Measurements from ENCODE around the gene AP2A2. TPM values are rescaled to one million over a fixed set of nuclear protein-coding genes. Genes with fewer than 3 reads are reported as not detected.

Gene AP2A2
- total RNA-seq, 6 experiments from 2014 or later: 41.4 to 66.7 (median 53.8) TPM

GRCh38 chr11:955154-956063, 29.7 kb downstream of the AP2A2 start:
- H3K27me3 ChIP-seq: no peaks in the 10 kb centered on the region
- ATAC-seq: peak; percentile 11 to 53 (median 36)
- peaks cover 0 to 9% (median 0%) of the 10 kb centered on the region in 4 donors for H3K36me3 ChIP-seq
- peaks cover 0 to 62% (median 24%) of the 10 kb centered on the region in 4 donors for H3K4me1 ChIP-seq
- no peak overlapping the region for H3K4me3 ChIP-seq
- intact Hi-C loops (cut with DNase I): no loop called here
- H3K9me3 ChIP-seq: no peaks in the 10 kb centered on the region
- DNase-seq: peak in 2 of 3 donors; percentile 79 to 83
- H3K27ac ChIP-seq: peak overlapping the region in 2 of 3 donors; percentile 53 to 73
- 46% methylated on average over 7 of the region's 15 CpGs for WGBS (ENCODE audit: insufficient coverage, low coverage, low lambda C conversion rate, missing lambda C conversion rate)
- no peak for TF ChIP-seq CTCF (IDR thresholded peaks at IDR 0.05)
- no peak for TF ChIP-seq POLR2A (IDR thresholded peaks at IDR 0.05)

DNA sequence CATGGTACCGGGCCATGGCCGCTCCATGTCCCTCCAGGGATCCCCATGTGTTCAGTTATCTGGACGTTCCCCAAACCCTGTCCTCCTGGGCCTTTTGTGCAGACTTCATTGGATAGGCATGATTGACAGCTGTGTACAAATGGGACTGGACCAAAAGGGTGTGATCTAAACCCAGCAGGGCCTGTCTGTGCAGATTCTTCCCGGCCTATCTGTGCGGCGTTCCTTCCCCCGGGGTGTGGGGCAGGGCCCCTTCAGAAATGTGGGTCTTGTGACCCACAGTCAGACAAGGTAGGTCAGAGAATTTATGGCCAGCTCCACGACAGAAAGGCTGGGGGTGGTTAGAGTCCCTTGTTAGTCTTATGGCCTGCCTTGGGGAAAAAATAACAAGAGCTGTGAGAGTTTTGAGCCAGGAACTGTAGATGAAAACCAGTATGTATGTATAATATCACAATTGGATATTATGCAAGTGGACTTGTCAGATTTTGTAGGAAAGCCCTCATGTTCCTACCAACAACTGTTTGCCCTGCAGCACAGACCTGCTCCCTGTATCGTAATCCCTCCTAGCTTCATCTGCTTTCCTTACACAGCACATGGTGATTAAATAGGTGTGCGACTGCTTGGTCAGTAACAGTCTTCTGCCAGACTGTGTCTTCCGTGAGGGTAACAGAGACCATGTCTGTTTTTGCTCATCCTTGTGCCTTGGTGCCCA, 31.7 kb downstream of the AP2A2 start:
- peaks cover 0 to 49% (median 17%) of the 10 kb centered on the region in 4 donors for H3K4me1 ChIP-seq
- intact Hi-C loops (cut with DNase I): no loop called here

GRCh38 chr11:958101-958500, 32.4 kb downstream of the AP2A2 start:
- no peak for TF ChIP-seq CTCF (IDR thresholded peaks at IDR 0.05)
- TF ChIP-seq POLR2A (IDR thresholded peaks at IDR 0.05): no peak
- intact Hi-C loops (cut with DNase I): no loop called here
- Histone ChIP-seq H3K9me3 (no peaks in the 10 kb centered on the region), H3K27me3 (no peaks in the 10 kb centered on the region), H3K27ac (no peak overlapping the region), H3K4me1 (peaks cover 0 to 44% (median 14%) of the 10 kb centered on the region in 4 donors), H3K4me3 (no peak overlapping the region), H3K36me3 (peaks cover 0 to 14% (median 0%) of the 10 kb centered on the region in 4 donors)
- 97% methylated on average over 4 of the region's 7 CpGs for WGBS (ENCODE audit: insufficient coverage, low coverage, low lambda C conversion rate, missing lambda C conversion rate)
- DNase-seq (no peak), ATAC-seq (no peak)

More for the DNA sequence above, 31.7 kb downstream of the AP2A2 start:
- Histone ChIP-seq H3K27ac (no peak overlapping the region), H3K4me3 (no peak overlapping the region), H3K27me3 (no peaks in the 10 kb centered on the region), H3K9me3 (no peaks in the 10 kb centered on the region), H3K36me3 (peaks cover 0 to 14% (median 0%) of the 10 kb centered on the region in 4 donors)
- 90% methylated on average over 4 of the region's 11 CpGs for WGBS (ENCODE audit: insufficient coverage, low coverage, low lambda C conversion rate, missing lambda C conversion rate)
- ATAC-seq: no peak
- no peak for DNase-seq
- TF ChIP-seq CTCF (IDR thresholded peaks at IDR 0.05) (no peak), POLR2A (IDR thresholded peaks at IDR 0.05) (no peak)

- Histone ChIP-seq H3K4me1 (peaks cover 0 to 35% (median 13%) of the 10 kb centered on the region in 4 donors), H3K4me3 (no peak overlapping the region), H3K36me3 (peaks cover 0 to 14% (median 0%) of the 10 kb centered on the region in 4 donors), H3K9me3 (no peaks in the 10 kb centered on the region), H3K27ac (peak overlapping the region; percentile 9 to 50 (median 41)), H3K27me3 (no peaks in the 10 kb centered on the region)
- no peak for DNase-seq
- 43% methylated on average over 12 of the region's 14 CpGs for WGBS (ENCODE audit: insufficient coverage, low coverage, low lambda C conversion rate, missing lambda C conversion rate)
- TF ChIP-seq POLR2A (IDR thresholded peaks at IDR 0.05) (no peak), CTCF (IDR thresholded peaks at IDR 0.05) (no peak)
- ATAC-seq: peak in 1 of 4 donors; percentile 4
- intact Hi-C loops (cut with DNase I): no loop called here
These were observed 33.4 kb downstream of the AP2A2 start for GRCh38 chr11:959027-959426.
